GM21529 (cell line): ENCODE measurements around the gene NDUFA6.
"Not testable (repeated sequence)": the region's sequence is repeated elsewhere in the genome, so short reads cannot be mapped to it uniquely, and the experiment has no call there.

Experiments used
- ATAC-seq: cut with Tn5 transposase; IDR thresholded peaks from one replicate; pipeline ENCODE4 v1.9.1; 2021; ENCODE audit not compliant: unreplicated experiment

Gene NDUFA6

DNA sequence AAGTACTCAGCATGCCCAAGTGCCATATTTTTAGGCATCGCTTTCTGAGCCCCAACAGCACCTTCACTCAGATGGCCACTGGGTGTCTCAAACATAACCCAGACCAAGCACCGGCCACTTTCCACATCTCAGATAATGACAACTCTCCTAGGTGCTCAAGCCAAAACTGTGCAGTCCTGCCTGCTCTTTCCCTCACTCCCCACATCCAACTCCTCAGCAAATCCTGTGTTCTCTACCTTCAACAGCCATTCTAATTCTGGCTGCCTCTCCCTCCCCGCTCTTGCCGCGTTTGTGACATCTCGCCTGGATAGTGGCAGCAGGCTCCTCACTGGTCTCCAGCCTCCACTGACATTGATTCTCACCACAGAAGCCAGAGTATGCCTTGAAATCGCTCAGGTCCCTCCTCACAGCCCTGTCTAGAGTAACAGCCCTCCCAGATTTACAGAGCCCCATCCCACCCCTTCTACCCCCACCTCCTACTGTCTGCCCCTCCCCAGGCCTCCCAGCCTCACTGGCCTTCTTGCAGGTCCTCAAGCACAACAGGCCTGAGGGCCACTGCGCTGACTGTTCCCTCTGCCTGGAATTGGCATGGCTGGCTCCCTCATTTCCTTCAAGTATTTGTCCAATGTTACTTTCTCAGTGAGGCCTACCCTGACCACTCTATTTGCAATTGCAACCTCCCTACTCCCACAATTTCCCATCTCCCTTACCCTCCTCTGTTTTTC, 17.8 kb downstream of the NDUFA6 start:
- no peak for ATAC-seq

DNA sequence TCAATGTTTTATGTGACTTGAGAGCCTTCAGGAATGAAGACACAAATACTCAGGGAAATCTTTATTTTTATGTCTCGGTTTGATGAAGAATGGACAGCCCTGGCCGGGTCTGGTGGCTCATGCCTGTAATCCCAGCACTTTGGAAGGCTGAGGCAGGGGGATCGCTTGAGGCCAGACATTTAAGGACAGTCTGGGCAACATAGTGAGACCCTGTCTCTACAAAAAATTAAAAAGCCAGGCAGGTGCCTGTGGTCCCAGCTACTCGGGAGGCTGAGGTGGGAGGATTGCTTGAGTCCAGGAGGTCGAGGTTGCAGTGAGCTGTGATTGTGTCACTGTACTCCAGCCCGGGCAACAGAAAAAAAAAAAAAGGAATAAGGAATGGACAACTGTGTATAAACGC, 19.1 kb downstream of the NDUFA6 start:
- not testable (repeated sequence) for ATAC-seq

DNA sequence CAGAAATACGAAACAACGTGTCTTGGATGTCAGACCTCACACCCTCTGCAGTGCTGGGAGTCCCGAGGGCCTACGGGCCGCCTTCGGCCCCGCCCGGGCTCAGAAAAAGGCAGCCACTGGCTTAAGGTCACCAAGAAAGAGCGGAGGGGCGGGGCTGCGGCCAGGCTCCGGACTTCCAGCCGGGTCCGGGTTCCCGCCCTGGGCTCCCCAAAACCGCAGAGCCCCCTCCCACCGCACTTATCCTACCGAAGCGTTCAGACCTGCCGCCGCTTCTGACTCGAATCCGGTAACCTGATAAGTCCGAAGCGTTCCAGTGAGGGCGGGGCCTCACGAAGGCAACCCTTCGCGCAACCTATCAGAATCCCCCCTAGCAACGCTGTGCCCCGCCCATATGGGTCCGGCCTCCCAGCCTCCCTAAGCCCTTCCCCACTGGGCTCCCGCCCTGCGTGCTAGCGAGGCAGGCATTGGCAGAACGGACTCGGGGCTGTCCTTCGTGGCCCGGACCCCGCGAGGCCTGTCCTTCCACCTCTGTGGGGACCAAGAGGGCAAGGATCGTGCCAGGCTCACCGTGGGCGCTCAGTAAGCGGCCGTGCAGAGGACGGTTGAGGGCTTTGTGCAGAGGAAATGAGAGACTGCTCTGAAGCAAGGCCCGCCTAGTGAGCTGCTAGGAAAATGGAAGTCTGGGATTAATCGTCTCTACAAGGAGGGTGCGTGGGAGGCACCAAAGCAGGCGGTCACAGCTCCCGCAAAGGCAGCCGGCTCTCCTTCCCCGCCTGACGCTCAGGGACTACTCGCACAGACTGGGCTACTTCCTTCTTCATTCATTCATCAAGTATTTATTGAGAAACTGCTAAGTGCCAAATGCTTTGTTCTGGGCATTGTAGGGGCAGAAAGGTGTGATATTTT, 19.8 kb downstream of the NDUFA6 start, which contains the start of gene NAGA:
Gene NAGA (minus strand): TSS at position 296 of the 906 bp plus-strand sequence. CDS start 515 bp downstream, outside the sequence.
- peak; percentile 86 for ATAC-seq

DNA sequence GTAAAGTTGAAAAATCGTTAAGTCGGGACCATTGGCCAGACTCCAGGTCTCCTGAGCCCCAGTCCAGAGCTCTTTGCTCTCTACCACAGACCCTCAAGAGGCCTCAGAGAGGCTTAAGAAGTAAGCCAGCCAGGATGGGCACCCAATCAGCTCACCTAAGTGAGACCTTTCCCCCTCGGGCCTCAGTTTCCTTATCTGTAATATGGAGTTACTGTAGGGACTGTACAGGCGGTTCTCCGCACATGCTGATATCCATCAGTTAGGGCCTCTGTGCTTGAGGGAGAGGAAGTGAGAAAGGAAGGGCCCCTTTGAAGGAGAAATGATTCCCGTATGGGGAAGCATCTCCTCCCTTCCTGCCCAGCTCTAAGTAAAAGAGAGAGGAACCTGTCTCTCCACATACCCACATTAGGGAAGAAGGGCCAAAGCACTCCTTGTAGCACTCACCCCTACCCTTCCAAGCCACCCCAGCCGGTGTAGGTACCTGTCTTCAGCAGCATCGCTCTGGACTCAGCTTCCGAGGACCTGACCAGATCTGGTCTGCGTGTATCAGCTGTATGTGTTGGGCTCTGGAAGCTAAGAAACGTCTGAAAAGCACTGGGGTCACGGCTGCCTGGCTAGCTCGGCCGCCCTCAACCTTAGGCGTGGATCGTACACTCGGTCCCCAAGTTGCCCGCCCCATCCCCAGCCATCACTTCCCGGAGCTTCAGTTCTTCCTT, 20.6 kb downstream of the NDUFA6 start:
- peak; percentile 4 for ATAC-seq

DNA sequence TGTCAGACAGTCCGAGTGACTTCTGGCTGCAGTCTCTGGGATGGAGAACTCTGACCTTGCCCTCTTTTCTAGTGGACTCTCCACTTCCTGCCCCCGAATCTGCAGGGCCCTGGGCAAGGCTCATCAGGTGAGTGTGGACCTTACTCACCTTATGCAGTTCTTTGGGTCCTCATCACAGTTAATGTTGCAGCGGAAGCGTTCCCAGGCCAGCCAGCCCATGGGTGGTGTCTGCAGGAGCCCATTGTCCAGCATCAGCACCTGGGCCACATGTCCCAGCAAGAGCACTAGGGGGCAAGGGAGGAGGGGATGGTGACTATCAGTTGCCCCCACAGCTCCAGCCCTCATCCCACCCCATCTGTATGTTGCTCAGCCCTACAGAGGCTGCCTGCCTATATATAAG, 22.3 kb downstream of the NDUFA6 start:
- no peak for ATAC-seq

DNA sequence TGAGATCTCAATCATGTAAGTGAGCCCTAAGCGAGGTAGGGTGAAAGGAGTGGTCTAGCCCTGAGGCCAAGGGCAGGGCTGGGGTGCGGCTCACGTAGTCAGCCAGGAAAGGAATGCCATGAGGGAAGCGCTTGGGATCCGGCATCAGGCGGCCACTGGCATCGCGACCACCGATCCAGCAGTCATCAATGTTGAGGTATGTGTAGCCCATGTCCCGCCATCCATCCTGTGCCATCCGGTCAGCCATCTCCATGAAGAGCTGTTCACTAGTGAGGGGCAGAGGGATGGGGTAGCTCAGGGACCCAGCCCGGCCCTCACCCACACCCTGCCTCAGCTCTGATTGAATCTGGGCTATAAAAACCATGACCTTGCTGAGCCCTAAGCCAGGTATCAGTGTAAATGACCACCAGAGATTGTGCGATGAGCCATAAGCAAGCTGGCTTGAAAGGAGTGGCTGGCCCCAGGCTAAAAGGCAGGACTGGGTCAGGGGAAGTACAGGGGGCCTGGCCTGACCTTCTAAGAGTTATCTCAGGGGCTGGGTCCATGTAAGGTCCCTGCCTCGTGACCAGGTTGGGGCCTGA, 22.8 kb downstream of the NDUFA6 start:
- no peak for ATAC-seq

DNA sequence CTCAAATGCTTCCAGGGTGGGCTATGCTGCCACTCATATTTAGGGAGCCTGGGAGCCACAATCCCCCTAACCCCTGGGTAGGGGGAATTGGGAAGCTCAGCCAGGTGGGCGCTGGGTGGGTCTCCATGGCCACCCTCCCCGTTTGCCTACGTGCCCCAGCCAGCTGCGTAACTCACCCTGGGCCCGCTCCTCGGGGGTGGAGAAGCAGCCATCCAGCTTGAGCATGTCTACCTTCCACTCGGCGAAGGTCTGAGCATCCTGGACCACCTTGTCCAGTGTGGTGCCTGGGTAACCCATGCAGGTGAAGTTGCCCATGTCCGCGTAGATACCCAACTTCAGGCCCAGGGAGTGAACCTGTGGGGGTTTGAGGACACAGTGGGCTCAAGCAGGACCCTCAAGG, 23.6 kb downstream of the NDUFA6 start:
- no peak for ATAC-seq

DNA sequence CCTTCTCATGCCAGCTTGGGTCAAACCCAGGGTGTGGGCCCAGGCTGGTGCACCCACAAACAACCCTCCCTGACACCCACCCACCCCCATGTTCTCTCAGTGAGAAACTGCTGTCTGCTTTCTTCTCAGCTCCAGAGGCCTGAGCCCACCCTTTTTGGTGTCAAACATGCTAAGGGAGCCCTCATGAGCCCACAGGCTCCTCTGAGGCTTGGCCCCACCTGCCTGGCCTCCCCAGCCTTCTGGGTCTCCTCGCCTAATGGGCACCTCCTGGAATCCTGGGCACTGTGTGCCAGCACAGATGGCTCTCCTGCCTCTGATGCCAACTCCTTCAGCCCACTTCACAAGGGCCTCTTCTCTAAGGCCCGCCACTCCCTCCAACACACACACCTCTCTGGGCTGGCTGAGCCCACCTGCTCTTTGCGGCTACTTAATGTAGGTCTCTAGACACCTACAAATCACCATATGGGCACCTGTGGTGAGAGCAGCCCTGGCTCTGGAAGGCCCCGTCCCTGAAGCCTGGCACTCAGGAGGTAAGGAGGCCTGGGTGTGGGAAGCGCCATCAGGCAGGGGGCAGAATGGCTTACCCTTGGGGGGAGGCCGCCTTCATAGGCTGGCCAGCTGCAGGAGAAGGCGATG, 24.3 kb downstream of the NDUFA6 start:
- ATAC-seq, result no peak

DNA sequence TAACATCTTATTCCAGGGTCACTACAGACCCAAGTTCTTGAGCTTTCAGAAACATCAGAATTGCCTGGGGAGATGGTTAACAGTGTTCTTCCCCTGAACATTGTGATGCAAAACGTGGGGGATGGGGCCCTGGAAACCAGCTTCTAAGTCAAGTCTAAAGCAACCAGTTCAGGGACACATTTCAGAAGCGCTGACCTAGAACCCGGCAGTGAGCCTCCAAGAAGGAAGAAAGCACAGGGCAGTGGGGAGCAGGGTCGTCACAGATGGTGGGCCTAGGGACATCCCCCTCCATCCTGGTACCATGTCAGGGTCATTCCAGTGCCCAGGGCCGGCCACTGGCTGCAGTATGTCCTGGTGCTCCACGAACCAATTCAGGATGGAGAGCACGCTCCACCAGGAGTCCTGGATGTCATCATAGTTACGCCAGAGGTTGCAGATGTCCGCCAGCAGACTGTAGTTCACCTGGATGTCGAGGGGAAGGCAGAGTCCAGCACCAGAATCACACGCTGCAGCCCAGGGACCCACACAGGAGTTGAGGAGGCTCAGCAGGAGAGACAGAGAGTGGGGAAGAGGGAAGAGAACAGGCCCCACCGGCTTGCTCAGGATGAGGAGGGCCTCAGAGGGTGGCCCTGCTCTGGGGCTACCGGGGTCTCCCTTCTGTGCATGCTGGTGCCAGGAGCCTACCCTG, 25.0 kb downstream of the NDUFA6 start:
- no peak for ATAC-seq

DNA sequence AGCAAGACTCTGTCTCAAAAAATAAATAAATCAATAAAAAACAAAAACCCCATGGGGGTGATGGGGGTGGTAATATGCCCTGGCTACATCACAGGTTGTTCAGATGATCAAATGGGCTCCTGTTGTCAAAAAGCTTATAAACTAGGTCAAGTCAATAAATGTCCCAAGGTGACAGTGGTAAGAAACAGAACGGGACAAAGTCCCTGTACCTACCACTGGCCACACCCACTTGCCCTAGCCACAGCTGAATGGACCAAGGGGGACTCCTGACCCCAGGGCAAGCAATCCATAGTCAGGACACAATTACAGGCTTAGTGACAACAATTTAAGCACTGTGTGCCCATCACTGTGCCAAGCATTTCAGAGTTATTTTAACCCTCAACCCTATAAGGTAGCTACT, 25.9 kb downstream of the NDUFA6 start:
- ATAC-seq, result no peak

DNA sequence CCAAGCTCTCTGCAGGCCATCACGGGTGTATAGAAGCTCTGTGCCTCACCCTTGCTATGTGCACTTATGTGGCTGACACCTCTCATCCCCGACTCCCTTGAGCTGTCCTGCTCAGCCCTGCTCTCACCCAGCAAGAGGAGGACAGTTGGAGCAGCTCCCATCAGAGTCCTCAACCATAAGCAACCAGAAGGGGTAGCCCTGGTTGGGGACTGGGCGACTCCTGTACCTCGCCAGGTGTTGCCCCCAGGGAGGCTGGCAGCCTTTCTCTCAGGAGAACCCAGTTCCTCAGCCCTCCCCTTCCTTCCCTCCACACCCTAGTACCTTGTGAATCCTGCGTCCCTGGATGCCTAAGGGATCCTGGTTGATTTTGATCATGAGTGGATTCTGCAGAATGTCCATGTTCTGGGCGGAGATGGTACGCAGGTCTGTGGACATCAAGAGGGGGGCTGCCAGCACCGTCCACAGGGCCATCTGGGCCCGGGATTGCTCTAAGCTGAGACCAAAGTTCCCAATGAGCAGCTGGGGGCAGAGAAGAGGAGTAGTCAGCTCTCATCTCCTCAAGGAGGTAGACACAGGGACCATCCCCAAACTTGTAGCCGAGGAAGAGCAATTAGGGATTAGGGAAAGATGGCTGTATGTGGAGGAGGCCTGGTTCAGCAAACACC, 27.9 kb downstream of the NDUFA6 start:
- no peak for ATAC-seq

DNA sequence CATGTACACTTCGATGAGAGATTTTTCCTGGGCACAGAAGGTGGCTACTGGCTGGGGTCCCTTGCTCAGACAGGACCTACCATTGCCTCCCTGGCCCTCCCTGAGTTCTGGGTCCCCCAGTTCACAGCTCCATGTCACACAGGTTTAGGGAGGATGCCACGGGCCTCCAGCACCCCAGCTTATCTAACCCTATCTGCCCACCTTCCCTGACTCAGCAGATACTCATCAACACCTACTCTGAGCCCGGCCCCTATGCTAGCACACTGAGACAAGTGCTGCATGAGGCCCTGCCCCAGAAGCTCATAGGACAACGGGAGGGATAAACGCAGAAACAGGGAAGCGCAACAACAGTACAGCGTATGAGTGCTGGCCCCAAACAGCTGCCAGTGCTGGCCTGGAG, 29.5 kb downstream of the NDUFA6 start:
- ATAC-seq, result no peak

DNA sequence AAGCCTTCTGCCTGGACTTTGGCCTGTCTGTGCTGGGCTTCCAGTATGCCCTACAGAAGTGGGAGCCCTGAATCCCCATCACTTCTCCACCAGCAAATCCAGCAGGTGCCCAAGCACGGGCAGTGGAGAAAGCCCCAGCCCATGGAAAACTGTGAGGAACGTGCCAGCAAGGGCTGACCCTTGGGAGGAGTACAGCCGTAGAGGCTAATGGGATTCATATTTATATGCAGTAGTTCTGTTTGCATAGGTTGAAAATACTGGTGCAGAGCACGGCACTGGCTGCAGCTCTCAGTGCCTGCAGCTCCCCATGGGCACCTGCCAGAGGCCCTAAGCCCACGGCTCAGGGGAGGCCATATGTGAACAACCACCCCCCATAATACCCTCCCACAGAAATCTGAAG, 30.1 kb downstream of the NDUFA6 start:
- ATAC-seq, result no peak

DNA sequence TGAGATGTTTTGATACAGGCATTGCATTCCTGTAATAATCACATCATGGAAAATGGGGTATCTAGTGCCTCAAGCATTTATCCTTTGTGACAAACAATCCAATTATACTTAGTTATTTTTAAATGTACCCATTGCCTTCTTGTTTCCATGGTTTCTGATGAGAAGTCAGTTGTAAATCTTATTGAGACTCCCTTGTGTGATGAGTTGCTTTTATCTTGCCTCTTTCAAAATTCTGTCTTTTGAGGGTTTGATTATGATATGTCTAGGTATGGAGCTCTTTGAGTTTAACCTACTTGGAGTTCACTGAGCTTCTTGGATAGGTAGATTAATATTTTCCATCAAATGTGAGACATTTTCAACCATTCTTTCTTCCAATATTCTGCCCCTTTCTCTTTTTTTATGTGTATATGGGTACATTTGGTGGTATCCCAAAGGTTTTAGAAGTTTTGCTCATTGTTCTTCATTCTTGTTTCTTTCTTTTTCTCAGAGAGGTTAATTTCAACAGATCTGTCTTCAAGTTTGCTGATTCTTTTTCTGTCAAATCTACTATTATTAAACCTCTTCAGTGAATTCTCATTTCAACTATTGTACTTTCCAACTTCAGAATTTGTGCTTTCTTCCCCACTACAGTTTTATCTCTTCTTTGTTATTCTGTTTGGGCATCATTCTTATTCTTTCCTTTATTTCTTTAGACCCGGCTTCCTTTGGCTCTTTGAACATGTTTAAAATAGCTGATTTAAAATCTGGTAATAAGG, 33.6 kb downstream of the NDUFA6 start:
- ATAC-seq, result no peak

DNA sequence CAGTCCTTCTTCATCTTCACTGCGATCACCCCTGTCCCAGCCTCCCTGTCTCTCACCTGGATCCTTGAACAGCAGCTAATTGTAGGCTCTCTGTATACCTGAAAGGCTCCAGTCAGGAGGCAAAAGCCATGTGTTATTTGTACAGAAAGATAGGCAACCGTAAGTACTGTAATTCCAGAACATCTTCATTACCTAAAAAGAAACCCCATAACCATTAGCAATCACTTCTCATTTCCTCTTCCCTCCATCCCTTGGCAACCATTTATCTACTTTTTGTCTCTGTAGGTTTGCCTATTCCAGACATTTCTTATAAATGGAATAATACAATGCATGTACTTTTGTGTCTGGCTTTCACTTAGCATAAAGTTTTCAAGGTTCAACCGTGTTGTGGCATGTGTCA, 37.8 kb downstream of the NDUFA6 start:
- no peak for ATAC-seq

DNA sequence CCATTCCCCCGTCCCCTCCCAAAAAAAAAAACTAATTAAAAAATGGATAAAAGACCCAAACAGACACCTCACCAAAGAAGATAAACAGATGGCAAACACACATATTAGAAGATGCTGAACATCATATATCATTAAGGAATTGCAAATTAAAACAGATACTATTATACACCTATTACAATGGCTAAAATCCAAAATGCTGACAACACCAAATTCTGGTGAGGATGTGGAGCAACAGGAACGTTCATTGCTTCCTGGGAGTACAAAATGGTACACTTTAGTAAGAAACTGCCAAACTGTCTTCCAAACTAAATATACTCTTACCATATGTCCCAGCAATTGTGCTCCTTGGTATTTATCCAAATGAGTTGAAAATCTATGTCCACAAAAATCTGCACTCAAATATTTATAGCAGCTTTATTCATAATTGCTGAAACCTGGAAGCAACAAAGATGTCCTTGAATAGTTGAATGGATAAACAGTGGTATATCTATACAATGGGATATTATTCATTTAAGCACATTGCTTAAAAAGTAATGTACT, 39.9 kb downstream of the NDUFA6 start:
- ATAC-seq, result no peak

DNA sequence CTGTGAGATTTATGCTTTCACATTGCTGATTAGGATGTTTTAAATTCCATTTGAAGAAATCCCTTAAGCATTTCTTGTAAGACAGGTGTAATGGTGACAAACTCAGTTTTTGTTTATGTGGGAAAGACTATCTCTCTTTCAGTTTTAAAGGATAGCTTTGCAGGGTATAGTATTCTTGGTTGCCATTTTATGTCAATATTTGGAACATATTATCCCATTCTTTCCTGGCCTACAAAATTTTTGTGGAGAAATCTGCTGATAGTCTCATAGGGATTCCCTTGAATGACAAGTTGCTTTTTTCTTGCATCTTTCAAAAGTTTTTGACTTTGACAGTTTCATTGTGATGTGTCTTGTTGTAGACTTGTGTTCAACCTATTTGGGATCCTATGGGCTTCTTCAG, 48.8 kb downstream of the NDUFA6 start:
- no peak for ATAC-seq

DNA sequence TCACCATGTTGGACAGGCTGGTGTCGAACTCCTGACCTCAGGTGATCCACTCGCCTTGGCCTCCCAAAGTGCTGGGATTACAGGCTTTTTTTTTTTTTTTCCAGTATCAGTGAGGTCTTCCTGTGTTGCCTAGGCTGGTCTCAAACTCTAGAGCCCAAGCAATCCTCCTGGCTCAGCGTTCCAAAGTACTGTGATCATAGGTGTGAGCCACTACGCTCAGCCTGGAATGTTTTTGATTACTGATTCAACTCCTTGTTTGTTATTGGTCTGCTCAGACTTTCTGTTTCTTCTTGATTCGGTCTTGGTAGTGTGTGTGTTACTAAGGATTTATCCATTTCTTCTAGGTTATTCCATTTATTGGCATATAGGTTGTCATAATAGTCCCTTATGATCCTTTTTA, 51.3 kb downstream of the NDUFA6 start:
- no peak for ATAC-seq
